HTR-8/SVneo (cell line): Measurements from ENCODE around the gene ACIN1.

Experiments used
- DNase-seq: peaks from one replicate; pipeline ENCODE4 v3.0.0; 2011; ENCODE audit warnings: low spot score, mixed read lengths; ENCODE audit not compliant: insufficient read length
- FAIRE-seq: peaks from 2 replicates; lab custom pipeline; 2011; peaks lifted over from hg19 to GRCh38; lab: Jason Lieb, UNC

Gene ACIN1

DNA sequence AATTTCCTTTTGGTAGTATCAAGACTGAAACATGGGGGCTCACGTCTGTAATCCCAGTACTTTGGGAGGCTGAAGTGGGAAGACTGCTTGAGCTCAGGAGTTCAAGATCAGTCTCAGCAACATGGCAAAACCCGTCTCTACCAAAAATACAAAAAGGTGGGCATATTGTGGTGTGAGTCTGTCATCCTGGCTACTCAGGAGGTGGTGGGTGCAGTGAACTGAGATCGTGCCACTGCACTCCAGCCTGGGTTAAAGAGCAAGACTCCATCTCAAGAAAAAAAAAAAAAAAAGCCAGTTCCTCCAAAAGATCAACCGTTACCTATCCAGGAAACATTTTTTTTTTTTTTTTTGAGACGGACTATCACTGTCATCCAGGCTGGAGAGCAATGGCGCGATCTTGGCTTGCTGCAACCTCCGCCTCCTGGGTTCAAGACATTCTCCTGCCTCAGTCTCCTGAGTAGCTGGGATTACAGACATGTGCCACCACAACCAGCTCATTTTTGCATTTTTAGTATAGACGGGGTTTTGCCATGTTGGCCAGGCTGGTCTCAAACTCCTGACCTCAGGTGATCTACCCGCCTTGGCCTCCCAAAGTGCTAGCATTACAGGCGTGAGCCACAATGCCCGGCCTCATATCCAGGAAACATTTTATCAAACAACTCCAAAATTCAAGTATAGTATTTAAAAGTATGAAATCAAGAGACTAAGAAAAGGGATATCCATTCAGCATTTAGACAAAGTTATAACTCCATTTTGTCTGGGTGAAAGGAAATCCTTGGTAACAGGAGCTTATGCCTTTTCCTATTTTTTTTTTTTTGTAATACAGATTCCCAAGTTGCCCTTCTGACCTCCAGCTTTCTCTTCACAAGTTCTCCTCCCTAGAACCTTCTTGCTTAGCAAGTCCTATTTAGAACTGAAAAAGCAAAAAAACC lies 3.4 kb downstream of the ACIN1 start:
- DNase-seq, result no peak

GRCh38 chr14:23090254-23090636 lies 4.7 kb downstream of the ACIN1 start:
- DNase-seq (no peak), FAIRE-seq (no peak)

More for the DNA sequence above, 3.4 kb downstream of the ACIN1 start:
- no peak for FAIRE-seq

DNA sequence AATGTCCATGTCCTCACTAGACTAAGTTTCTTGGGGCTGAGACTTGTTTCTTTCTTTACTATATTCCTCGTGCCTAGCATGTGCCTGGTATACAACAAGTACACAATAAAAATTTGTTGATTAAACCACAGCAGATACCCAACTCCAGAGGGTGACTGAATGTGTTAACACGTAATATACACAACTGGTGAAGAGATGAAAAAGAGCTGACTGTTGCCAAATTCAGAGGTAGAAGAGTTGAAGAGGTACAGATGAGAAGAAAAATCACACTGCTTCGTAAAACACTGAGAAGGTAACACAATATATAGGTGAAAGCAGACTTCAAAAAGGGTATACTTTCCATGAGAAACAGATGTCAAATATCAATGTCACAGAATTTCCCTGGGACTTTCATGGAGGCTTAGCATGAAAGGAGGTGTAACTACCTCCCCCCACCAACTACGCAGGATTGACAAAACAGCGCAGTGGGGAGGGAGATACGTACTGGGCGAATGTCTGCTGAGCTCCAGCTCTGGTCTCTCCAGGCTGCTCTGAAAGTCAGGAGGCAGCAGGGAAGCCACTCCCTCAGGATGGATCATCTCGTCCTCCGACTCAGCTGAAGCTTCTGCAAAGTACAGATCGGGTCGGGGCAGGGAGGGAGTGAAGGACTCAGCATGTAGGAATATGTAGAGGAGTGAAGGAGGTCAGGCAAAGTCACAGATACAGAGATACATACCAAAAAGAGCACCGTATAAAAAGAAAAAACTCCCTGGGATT lies 5.3 kb downstream of the ACIN1 start:
- FAIRE-seq, result no peak
- no peak for DNase-seq

DNA sequence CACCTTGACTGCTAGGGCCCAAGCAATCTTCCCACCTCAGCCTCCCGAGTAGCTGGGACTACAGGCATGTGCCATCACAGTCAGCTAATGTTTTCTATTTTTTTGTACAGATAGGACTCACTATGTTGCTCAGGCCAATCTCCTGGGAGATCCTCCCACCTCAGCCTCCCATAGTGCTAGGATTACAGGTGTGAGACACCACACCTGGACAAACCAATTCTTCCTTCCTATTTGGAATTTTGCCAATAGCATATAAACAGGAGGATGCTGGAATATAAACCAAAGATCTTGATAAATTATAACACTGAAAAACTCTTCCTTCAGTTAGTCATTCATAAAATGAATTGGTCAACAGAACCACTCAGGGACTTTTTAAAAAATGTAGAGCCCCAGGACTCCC lies 8.4 kb downstream of the ACIN1 start:
- FAIRE-seq (no peak), DNase-seq (no peak)

- DNase-seq (no peak), FAIRE-seq (no peak)
Measured at GRCh38 chr14:23085458-23085857, 9.5 kb downstream of the ACIN1 start.

- DNase-seq (no peak), FAIRE-seq (no peak)
Measured at GRCh38 chr14:23080474-23080873, 14.5 kb downstream of the ACIN1 start.

- FAIRE-seq, result no peak
- no peak for DNase-seq
Measured at GRCh38 chr14:23079716-23080115, 15.2 kb downstream of the ACIN1 start.

DNA sequence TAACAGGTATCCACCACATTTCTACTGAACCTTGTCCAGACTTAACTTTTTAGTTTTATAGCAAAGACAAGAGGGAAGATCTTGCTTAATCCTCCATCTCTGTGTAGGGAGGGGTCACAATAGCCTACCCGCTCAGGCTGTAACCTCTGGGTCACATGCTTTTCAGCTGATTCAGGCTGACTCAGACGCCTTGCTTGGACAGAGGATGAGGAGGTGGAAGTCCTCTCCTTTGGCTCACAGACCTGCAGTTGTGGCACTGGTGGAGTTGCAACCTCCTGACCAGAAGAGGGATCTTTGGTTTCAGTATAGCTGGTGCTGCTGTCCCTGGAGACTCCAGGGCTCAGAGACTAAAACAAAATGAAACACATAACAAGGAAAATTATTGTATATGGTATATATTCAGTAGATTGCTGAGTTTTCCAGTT lies 16.2 kb downstream of the ACIN1 start:
- no peak for FAIRE-seq
- peak; percentile 41 for DNase-seq

- FAIRE-seq (no peak), DNase-seq (no peak)
Measured at GRCh38 chr14:23077962-23078361, 17.0 kb downstream of the ACIN1 start.

DNA sequence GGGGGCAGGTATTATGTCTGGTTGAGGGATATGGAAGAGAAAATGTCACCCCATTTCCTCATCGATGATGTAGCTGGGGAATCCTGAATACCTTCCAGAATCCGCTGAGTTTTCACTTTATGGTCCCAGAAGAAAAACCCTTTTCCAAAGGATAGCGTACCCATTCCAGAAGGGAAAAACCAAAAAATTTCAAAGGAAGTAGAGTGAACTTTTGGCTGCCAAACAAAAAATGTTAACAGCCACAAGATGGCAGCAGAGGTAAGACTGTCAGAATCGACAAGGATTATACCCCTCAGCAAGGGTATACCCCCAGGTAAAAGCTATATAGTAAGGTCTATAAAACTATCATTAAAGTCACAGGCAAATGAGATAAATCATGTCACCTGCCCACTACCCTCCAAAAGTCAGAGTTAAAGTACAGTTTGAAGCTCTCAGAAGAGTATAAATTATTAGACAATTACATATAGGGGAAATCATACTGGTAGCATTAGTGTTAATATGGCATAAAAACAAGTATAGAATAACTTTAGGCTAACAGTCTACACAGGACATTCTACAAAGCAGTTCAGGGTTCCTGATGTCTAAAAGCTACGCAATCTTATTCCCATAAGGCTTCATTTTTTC lies 18.0 kb downstream of the ACIN1 start:
- no peak for FAIRE-seq
- DNase-seq, result no peak

DNA sequence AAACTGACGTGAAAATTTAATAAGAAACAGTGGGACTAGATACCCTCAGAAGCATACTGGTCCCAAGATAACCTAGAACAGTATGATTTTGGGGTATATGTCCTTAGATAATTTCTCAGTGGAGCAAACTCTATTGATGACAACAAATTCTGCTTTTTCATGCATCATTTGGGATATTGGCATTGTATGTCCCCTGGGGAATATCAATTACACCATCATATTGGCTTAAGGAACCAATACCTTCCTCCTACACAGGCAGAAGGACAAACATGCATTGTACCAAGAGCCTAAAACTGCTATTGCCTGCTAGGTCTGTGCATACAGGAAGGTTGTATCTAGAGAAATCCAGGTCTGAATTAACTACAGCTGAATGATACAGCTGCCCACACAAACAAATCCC lies 20.0 kb downstream of the ACIN1 start:
- DNase-seq (no peak), FAIRE-seq (no peak)

DNA sequence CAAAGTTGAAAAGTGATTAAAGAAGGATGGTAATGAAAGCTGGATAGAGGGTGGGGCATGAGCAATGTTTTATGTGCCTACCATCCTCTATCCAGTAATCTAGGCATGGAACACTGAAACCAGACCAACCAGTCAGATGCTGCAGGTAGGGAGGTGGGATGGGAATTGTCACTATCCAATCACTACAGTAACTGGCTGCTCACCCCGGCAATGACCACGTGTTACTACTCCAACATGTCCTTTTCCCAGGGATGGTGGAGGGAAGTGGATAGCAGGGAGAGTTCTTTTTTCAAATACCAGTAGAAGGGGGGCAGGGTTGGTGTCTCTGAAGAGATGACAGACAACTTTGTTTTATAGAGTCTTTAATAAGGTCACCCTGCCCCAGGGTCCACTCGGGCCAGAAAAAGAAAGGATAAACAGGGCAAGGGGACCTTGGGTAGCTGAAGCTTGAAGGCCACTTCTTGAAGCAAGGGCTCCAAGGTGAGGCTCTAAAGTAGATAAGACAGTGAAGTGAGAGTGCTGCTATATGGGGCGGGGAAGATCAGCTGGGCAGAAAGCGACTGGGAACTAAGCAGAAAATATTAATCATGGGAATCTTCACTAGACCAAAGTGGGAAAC lies 22.9 kb downstream of the ACIN1 start:
- FAIRE-seq, result no peak
- DNase-seq, result no peak

- peak; percentile 79 for DNase-seq
- no peak for FAIRE-seq
Measured at GRCh38 chr14:23071244-23071920, 23.6 kb downstream of the ACIN1 start.

- FAIRE-seq, result no peak
- DNase-seq, result no peak
Measured at GRCh38 chr14:23070262-23071129, 24.4 kb downstream of the ACIN1 start.

- DNase-seq, result no peak
- FAIRE-seq, result no peak
Measured at GRCh38 chr14:23069413-23069806, 25.5 kb downstream of the ACIN1 start.

GRCh38 chr14:23068789-23069412 lies 26.0 kb downstream of the ACIN1 start:
- DNase-seq (peak; percentile 70), FAIRE-seq (no peak)

GRCh38 chr14:23067847-23068788 lies 26.8 kb downstream of the ACIN1 start:
- no peak for DNase-seq
- FAIRE-seq, result no peak
